HG03045 (cell line): Measurements from ENCODE around the gene CCDC127.
"Not testable (repeated sequence)": the region's sequence is repeated elsewhere in the genome, so short reads cannot be mapped to it uniquely, and the experiment has no call there.

Source experiments
- ATAC-seq: cut with Tn5 transposase; IDR thresholded peaks from one replicate; pipeline ENCODE4 v1.9.1; 2021; ENCODE audit warnings: mild to moderate bottlenecking, moderate library complexity; ENCODE audit not compliant: unreplicated experiment

CCDC127 gene

DNA sequence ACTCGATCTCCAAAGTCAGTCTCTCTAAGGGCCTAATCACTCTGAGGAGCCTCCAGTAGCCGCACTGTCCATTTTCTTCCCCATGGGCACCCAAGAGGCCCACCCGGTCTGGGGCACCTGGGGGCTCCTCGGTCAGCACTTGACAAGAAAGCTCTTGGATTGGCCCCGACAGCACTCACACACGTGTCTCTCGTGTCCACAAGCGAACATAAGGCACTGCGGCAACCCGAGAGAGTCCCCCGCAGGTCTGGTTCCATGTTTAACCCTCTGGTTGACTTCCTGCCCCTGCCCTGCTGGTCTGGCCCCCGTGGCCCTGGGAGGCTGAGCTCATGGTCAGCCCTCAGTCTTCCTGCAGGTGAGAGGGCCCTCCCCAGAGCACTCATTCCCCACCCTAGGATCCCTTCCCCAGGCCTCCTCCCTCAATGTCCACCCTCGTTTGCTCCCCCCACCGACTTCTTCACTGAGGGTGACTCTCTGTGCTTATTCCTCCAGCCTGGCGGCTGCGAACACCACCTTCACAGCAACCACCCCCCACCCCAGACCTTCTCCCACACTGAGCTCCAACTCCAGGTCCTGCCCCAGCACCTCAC lies 43.0 kb downstream of the CCDC127 start:
- ATAC-seq = no peak

DNA sequence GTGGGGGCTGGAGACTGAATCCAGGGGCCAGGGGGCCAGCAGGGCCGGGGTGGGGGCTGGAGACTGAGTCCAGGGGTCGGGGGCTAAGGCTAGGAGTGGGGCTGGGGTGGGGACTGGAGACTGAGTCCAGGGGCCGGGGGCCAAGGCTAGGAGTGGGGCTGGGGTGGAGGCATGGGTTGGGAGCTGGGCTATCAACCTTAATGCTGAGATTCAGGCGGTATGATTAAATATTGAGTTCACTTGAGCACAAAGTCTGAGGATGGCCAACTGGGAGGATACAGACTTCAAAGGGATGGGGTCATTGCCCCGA lies 43.7 kb downstream of the CCDC127 start:
- no peak for ATAC-seq

DNA sequence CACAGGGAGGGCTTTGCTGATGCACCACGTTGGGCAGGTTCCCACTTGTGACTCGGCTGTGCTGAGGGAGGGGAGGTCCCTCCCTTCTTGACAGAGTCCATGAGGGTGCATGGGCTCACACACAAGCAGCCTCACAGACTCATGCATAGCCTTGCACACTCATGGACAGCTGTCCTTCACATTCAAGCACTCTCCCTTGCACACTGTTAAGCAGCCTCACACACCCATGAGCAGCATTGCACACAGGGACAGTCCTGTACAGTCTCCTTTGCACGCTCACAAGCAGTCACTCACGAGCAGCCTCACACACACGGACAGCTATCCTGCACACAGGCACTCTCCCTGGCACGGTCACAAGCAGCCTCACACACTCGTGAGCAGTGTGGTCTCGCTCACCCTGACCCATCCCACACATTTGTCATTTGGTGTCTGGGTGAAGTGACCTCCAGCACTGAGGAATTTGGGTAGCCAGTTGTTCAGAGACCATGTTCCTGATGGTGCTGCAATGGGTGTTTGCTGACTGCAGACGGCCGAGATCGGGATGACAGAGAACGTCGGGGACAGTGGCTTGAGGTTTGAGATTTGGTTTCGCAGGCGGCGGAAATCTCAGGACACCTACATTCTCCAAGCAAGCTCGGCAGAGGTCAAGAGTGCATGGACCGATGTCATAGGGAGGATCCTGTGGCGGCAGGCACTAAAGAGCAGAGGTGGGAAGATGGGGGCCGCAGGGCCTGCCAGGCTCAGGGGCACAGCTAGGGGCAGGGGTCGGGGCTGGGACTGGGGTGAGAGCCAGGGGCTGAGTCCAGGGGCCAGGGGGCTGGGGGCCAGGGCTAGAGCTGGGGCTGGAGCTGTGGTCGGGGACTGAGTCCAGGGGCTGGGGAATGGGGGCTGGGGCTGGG lies 44.3 kb downstream of the CCDC127 start:
- ATAC-seq = no peak

DNA sequence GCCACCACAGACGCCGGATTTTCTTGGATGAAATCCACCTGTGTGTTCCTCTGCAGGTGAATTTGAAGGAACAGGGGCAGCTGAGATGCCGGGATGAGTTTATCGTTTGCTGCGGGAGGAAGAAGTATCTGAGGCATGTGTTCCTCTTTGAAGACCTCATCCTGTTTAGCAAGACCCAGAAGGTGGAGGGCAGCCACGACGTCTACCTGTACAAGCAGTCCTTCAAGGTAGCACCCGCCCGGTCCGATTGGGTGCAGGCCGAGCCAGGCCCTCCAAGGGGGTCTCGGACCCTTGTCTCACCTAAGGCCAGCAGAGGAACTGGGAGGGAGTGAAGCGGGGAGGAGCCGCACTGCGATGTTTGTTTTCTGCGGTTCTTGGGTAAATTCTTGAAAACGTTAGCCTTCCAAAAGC lies 45.1 kb downstream of the CCDC127 start:
- no peak for ATAC-seq

DNA sequence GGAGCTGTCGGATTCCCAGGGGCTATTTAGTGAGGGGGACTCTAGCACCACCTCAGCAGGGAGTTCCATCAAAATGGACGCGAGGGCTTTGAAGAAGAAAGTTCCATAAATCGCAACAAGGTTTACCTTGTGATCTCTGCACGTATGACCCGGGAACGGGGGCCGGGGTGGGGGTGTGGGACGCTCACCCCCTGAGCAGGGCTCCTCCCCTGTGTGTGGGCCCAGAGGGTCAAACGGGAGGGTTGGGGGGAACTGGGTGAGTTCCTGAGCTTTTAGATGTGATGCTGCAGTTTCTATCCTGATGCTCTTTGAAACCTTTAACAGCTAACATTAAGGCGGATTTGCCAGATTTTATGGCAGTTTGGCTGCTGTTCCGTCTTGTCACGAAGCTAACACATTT lies 45.5 kb downstream of the CCDC127 start:
- ATAC-seq = no peak

DNA sequence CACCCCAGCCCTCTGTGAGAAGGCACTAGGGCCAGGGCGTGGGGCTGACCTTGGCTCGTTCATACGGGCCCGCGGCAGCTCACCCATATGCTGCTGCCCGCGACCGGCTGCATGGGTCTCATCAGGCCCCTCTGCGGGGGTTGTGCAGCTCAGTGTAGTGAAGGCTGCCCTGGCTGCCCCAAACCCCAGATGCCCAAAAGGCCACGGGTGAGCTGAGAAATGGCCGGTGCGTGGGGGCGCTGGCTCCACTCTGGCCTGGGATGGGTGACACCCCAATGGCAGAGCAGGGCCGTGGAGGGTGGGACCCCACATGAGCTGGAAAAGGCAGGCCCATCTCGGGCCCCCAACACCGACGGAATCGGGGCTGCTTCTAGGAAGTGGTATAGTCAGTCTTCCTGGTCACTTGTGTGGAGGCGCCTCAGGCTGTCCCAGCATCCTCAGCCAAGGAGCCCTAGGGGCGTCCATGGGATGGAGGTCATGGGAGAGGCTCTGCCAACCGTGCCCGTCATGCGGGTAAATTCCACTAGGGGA lies 46.1 kb downstream of the CCDC127 start:
- ATAC-seq = no peak

DNA sequence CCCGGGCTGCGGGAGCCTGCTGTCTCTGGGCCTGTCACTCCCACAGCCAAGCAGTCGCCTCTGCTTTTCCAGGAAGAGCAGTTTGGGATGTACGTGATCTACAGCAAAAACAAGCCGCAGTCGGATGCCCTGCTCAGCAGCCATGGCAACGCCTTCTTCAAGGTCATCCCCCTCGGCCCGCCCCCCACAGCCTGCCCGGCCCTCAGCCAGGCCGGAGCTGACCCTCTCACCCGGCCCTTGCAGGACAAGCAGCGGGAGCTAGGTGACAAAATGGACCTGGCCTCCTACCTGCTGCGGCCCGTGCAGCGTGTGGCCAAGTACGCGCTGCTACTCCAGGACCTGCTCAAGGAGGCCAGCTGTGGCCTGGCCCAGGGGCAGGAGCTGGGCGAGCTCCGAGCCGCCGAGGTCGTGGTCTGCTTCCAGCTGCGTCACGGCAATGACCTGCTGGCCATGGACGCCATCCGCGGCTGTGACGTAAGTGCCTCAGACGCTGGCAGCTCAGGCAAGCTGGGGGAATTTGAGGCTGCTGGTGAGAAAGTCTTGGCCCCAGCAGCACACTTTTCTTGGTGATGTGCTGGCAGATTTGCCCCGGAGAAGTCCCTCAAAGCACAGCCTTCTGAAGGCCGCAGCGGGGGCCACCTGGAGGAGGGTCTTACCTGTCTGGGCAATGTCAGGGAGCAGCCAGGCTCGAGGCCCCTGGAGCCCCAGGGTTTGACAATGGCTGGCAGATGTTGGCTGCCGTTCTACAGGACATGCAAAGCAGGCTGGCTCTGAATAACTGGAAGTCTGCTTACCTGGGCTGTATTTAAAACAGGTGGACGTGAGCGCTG lies 46.8 kb downstream of the CCDC127 start:
- ATAC-seq = no peak

DNA sequence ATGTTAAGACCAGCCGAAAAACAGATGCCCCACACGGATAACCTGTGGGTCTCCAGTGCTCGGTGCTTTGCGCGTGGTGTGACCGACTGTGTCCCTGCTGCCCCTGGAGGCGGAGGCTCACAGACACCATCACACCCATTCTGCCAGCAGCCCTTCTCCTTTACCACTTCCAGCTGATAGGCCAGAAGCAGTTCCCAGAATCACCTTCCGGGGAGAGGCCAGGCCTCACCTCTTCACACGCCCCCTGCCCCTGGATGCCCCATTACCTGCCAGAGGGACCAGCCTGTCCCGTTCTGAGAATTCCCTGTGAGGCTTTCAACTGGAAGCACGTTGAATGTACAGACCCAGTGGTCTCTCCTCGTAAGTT lies 48.2 kb downstream of the CCDC127 start:
- no peak for ATAC-seq

DNA sequence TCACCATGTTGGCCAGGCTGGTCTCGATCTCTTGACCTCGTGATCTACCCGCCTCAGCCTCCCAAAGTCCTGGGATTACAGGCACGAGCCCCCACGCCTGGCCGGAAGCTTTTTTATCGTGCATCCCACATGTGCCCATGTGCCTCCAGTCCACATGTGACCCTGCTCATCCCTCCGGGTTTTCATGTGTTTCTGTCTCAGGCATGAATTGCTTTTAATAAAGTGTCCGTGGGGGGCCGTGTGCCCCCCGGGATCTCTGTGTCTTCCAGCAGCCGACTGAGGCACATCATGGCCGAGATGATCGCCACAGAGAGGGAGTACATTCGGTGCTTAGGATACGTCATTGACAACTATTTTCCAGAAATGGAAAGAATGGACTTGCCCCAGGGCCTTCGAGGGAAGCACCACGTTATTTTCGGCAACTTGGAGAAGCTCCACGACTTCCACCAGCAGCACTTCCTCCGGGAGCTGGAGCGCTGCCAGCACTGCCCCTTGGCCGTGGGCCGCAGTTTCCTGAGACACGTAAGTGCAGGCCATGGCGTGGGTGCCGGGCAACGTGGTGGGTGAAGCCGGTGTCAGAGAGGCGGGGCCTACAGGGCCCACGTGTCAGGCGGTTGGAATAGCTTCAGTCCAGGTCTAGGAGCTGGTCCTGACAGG lies 48.8 kb downstream of the CCDC127 start:
- ATAC-seq = no peak

DNA sequence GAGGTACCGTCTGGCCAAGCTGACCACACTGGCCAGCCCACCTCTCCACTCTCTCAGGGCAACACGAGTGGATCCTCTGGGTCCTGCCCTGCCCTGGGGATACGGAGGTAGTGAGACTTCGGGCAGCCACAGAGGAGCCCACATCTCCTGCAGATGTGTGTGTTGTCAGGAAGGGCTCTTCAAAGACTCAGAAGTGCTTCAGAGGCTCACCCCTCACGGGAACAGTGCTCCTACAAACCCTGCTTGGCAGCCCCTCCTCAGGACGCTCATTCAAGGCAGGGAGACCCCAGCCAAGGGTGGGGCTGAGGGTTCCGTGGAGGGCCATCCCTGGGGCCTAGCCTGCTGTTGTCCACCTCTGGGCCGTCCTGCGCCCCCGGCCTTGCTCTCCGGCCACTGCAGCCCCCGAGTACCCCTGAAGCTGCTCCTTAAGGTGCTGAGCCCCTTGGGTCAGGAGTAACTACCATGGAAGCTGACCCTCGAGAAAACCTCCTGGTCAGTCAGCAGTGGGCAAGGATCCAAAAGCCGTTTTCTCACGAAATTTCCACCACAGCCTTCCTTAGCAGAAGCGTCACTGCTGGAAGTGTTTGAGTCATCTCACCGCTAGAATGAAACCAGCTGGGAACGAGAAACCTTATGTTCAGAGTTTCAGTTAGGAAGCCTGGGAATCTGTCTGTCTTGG lies 49.8 kb downstream of the CCDC127 start:
- ATAC-seq = no peak

DNA sequence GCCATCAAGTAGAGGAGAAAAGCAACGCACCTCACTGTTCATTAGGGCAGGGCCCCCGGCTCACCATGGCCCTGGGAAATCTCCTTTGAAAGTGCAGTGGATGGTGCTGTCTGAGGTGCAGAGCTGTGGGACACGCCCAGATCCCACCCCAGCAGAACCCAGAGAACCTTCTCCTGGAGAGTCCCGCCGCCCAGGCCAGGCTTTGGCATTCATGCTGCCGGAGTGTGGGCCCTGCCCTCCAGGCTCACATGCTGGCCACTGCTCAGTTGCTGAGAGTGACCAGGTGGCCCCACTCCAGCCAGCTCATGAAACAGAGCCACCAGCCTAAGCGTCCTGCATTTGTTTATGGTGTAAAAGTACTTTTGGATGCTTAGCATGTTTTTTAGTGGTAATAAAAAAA lies 50.4 kb downstream of the CCDC127 start:
- ATAC-seq = no peak

DNA sequence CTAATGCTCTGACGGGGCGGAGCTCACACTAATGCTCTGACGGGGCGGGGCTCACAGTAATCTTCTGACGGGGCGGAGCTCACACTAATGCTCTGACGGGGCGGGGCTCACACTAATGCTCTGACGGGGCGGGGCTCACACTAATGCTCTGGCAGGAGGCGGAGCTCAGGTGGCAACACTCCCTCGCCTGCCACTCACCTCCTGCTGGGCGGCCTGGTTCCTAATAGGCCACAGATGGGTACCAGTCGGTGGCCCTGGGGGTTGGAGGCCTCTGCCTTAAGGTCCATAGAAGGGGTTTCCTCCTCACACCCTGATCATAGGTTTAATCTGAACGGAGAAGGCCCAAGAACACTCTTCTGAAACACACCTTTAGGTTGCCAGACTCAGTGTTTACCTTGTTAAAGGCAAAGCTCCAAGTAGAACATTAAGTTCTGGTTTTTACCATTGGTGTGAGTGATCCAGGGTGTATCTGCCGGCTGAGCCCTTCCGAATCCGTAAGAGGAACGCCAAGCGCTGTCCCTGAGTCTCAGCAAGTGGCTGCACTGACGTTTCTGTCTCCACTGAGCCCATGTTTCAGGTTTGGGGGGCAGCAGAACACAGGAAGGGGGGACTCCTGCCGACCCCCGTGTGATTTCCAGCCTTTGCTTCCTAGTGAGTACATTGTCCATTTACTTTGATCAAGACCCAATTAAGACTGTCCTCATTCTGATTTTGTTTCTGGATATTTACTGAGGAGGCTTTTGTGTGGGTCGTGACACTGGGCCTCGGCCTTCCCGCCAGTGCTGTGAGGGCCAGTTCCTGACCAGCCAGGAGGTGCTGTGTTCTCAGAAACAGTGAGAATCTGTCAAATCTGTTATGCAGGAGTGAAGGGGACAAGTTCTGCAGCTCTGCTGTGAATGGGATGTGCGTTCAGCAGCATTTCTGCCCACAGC lies 51.2 kb downstream of the CCDC127 start:
- no peak for ATAC-seq

DNA sequence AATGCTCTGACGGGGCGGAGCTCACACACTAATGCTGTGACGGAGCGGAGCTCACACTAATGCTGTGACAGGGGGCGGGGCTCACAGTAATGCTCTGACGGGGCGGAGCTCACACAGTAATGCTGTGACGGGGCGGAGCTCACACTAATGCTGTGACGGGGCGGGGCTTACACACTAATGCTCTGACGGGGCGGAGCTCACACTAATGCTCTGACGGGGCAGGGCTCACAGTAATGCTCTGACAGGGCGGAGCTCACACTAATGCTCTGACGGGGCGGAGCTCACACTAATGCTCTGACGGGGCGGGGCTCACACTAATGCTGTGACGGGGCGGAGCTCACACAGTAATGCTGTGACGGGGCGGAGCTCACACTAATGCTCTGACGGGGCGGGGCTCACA lies 53.2 kb downstream of the CCDC127 start:
- not testable (repeated sequence) for ATAC-seq

DNA sequence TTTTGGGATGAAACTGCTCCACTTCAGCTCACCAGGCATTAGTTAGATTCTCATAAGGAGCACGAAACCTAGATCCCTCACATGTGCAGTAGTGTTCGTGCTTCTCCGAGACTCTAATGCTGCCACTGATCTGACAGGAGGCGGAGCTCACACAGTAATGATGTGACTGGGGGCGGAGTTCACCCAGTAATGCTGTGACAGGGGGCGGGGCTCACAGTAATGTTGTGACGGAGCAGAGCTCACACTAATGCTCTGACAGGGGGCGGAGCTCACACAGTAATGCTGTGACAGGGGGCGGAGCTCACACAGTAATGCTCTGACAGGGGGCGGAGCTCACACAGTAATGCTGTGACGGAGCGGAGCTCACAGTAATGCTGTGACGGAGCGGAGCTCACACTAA lies 53.7 kb downstream of the CCDC127 start:
- no peak for ATAC-seq

DNA sequence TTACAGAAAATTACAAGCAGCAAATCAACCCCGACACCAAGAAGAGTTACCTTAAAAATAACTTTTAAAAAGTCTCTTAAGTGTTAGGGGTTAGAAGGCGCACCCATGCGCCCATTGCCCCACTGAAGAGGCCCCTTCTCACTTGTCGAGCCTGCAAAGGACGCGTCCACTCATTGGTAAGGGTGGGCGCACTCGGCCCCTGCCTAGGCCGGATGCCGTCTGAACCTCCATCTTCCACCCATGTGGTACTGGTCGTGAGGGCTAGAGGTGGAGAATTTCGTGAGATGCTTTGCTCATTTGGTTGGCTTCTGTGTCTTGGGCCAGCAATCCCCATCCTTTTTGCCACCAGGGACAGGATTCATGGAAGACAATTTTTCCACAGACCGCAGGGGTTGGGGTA lies 54.1 kb downstream of the CCDC127 start:
- no peak for ATAC-seq

DNA sequence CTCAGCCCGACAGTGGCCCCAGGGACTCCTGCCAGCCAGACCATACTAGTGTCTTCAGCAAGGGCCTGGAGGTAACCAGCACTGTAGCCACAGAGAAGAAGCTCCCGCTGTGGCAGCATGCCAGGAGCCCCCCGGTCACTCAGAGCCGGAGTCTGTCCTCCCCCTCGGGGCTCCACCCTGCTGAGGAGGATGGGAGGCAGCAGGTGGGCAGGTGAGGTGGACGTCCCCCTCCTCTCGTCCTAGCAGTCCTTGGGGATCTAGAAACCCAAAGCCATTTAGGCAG lies 54.7 kb downstream of the CCDC127 start:
- ATAC-seq = no peak

DNA sequence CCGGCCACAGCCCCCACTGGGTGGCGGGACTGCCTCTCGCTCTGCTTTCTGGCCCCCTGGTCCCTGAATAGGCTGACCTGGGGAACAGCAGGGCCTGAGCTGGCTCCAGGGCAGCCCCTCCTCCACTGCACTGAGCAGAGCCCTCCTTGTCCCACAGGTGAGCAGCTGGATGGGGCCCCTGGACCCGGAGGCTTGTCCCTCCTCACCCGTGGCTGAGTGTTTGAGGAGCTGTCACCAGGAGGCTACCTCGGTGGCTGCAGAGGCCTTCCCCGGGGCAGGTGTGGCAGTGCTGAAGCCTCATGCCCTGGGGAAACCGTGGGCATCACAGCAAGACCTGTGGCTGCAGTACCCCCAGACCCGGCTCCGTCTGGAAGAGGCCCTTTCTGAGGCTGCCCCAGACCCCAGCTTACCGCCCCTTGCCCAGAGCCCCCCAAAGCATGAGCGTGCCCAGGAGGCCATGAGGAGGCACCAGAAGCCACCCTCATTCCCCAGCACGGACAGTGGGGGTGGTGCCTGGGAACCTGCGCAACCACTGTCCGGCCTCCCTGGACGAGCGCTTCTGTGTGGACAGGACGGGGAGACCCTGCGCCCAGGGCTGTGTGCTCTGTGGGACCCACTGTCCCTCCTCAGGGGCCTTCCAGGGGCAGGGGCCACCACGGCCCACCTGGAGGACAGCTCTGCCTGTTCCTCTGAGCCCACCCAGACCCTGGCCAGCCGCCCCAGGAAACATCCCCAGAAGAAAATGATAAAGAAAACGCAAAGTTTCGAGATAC lies 55.2 kb downstream of the CCDC127 start:
- ATAC-seq = no peak

DNA sequence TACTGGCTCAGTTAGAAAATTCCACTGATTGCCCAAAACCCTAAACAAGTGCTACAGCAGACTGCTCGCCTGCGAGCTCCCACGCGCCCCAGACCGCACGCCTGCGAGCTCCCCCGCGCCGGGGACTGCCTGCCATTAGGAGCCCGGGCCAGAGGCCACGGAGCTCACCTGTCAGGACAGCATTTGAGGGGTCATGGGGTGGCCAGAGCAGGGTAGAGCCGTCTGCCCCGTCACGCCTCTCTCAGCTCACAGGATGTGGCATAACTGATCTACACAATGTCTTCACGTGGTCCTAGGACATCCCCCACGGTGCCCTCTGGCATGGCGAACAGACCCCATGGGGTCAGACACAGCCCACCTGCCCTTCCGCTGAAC lies 55.8 kb downstream of the CCDC127 start:
- ATAC-seq = no peak

DNA sequence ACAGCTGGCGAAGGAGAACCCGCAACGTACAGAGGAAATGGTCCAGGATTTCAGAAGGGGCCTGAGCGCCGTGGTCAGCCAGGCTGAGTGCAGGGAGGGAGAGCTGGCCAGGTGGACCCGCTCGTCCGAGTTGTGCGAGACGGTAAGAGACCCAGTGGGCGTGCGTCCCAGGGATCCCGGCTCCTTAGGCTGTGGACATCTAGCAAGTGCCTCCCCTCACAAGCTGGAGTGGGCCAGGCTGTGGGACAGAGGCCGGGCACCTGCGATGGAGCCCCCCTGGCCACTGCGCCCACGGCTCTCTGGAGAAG lies 56.2 kb downstream of the CCDC127 start:
- no peak for ATAC-seq
